HCT116 (cell line): ENCODE data around the gene PTHLH.

Experiments used
- CEBPB ChIP-seq: IDR thresholded peaks from 2 replicates; pipeline ENCODE4 v1.6.1; 2012; ENCODE audit warnings: low read depth
- CTCF ChIP-seq, 3 experiments: fragments of 200-600 bp in 1 of 3; sonication (generic) in 1 of 3; IDR thresholded peaks in 2 of 3; conservative IDR thresholded peaks in 1 of 3; 2 replicates each; pipeline ENCODE4 v1.5.1; 2012 to 2017; ENCODE audit warnings: low read depth in 2 of 3, low read length in 2 of 3, antibody characterized with exemption in 1 of 3, borderline replicate concordance in 1 of 3, control low read depth in 1 of 3, mild to moderate bottlenecking in 1 of 3, mixed read lengths in 1 of 3, mixed run types in 1 of 3, moderate library complexity in 1 of 3; ENCODE audit not compliant: insufficient read depth in 1 of 3
- POLR2AphosphoS5 ChIP-seq: IDR thresholded peaks from 2 replicates; pipeline ENCODE4 v1.6.1; 2011; ENCODE audit warnings: mild to moderate bottlenecking, low read depth, low read length, moderate library complexity
- RAD21 ChIP-seq: IDR thresholded peaks from 2 replicates; pipeline ENCODE4 v1.6.1; 2012; ENCODE audit warnings: low read depth, mild to moderate bottlenecking
- ZFX ChIP-seq: fragments of 450-650 bp; IDR thresholded peaks from 2 replicates; pipeline ENCODE4 v1.6.1; 2017
- TF ChIP-seq, protein P1 (sequence below): IDR thresholded peaks from 2 replicates; pipeline ENCODE4 v1.6.1; 2012

DNA sequence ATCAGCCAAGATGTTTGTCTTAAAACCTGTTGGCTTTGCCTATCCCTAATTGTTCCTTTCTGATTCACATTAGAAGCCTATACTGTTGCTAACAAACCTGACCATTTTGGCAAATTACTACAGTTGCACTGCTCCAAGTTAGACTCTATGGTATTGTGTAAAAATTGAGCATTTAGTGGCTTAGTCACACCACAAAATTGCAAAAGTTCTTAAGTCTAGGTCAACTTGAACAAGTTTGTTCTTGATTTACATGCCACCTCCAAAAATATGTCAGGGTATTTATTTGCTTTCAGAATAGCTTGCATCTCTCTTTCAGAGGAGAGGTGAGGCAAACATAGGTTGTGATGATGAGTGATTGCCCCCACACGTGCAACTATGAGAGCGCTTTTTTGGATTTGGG is 27.0 kb upstream of the PTHLH start:
- no peak for TF ChIP-seq POLR2AphosphoS5
- no peak for TF ChIP-seq CTCF (IDR thresholded peaks at IDR 0.05 in 2 of 3, conservative IDR thresholded peaks at IDR 0.05 in 1 of 3; ENCODE audit: borderline replicate concordance in 1 of 3, insufficient read depth in 1 of 3, low read depth in 2 of 3, low read length in 2 of 3)
- TF ChIP-seq, protein P1, sequence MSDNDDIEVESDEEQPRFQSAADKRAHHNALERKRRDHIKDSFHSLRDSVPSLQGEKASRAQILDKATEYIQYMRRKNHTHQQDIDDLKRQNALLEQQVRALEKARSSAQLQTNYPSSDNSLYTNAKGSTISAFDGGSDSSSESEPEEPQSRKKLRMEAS: no peak
- no peak for TF ChIP-seq RAD21
- no peak for TF ChIP-seq CEBPB
- no peak for TF ChIP-seq ZFX
